ENCODE results near the gene CCDC85B.

CCDC85B gene

DNA sequence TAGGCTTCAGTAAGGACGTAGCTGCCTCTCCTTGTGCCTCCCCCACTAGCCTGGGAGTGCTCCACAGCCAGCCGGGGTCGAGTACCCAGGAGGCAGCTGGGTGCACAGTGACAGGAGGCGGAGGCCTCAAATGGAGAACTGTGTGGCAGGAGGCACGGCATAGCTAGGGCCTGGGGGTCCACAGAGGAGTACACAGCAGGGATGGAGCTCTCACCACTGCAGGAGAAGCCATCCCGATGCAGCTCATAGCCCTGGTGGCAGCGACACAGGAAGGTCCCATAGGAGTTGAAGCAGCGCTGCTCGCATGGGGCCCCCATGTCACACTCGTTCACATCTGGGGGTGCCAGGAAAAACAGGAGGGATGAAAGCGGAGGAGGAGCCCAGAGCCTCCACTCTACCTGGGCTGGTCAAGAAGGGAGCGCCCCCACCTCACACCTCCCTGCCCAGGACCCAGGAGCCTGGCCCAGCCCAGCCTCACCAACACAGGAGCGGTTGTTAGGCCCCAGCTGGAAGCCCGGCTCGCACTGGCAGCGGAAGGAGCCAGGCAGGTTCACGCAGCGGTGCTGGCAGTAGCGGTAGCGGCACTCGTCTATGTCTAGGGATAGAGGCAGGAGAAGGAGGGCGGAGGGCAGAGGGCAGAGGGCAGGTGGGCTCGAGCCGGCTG, 20.7 kb upstream of the CCDC85B start:
- DNase-seq = no peak

GRCh38 chr11:65870307-65870658, 20.2 kb upstream of the CCDC85B start:
- no peak for DNase-seq

GRCh38 chr11:65870706-65871681, 19.5 kb upstream of the CCDC85B start:
- no peak for DNase-seq

DNA sequence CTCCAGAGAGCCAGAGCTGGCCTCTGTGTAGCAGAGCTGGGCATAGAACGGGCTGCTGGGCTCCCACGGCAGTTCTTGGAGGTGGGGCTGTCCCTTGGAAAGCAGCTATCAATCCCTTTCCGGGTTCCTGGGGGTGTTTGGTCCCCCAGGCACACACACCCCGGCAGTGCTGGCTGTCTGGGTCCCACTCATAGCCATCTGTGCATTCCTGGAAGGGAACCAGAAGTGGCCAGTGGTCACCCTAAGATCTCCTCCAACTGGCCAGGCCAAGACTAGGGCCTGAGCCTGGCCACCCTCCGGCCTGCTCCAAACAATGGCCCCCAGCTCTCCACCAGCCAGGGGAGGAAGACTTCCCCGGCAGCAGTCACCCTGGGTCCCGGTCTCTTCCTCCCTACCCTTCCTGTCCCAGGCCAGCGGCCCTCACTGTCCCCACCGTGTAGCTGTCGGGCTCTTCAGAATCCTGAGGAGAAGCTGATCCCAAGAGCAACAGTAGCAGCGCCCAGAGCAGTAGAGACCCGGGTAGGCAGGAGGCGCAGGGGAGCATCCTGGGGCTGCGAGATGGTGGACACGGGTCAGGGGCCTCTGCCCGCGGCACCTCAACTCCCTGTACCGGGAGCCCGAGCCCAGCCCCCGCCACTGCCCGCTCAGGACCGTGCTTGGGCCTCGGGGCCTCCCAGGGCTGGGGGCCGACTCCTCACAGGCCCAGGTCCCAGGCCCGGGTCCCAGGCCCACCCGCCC, 18.5 kb upstream of the CCDC85B start:
- DNase-seq = no peak

GRCh38 chr11:65872586-65873317, 17.7 kb upstream of the CCDC85B start, which contains the start of gene EFEMP2:
TSS of gene EFEMP2 (minus strand) at chr11:65872800. CDS start at chr11:65872354, 446 bp downstream.
- no peak for DNase-seq

GRCh38 chr11:65873318-65874156, 16.9 kb upstream of the CCDC85B start:
- DNase-seq = peak; percentile 97

- peak; percentile 70 for DNase-seq
Observed at GRCh38 chr11:65879617-65880016, 10.9 kb upstream of the CCDC85B start, which contains the start of gene CTSW. TSS of gene CTSW (plus strand) at chr11:65879837. CDS start at chr11:65879855, 18 bp downstream.

DNA sequence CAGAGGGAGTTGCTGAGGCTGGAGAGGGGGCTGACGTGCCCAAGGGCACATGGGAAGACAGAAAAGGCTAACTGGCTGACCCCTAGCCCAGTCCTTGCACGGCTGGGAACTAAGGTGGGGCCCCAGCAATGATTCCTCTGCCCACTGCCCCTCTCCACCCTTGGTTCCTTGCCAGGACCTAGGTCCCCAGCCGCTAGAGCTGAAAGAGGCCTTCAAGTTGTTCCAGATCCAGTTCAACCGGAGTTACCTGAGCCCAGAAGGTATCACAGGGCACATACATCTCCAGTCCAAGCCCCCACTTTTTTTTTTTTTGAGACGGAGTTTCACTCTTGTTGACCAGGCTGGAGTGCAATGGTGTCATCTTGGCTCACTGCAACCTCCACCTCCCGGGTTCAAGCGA, 10.4 kb upstream of the CCDC85B start:
- DNase-seq = no peak

DNA sequence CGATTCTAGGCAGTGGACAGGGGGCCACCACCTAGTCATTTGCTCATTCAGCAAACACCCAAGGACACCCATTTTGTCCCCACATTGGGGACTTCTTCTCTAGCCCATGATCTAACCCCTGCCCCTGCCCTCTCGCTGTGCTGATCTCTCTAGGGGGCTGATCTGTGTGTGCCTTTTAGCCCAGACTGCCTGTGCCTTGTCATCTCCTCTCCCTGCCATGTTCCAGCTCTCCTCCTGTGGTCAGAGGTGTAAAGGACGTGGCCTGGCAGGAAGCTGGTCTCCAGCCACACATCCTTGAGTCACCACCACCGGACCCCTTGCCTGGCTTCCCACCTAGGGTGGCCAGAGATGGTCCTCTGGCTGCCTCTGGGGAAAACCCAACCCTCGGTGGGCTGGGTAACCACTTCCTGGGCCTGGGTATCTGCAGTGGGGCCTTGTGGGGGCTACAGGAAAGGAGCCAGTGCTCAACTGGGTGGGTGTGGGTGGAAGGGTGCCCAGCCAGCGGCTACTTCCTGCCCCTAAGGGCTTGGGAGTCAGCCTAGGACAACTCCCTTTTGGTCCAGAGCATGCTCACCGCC, 9.5 kb upstream of the CCDC85B start:
- DNase-seq = peak; percentile 38

- no peak for DNase-seq
Observed at GRCh38 chr11:65882120-65883057, 8.1 kb upstream of the CCDC85B start.

DNA sequence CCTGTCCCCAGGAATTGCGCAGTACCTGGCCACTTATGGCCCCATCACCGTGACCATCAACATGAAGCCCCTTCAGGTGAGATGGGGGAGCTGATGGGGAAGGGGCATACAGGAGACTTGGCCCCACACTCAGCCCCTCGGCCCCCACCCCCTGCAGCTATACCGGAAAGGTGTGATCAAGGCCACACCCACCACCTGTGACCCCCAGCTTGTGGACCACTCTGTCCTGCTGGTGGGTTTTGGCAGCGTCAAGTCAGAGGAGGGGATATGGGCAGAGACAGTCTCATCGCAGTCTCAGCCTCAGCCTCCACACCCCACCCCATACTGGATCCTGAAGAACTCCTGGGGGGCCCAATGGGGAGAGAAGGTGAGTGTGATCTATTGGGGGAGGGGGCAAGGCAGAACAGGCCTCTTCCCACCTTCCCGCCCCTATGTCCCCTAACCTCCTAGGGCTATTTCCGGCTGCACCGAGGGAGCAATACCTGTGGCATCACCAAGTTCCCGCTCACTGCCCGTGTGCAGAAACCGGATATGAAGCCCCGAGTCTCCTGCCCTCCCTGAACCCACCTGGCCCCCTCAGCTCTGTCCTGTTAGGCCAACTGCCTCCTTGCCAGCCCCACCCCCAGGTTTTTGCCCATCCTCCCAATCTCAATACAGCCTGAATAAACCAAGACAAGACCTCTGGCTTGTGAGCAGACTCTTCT, 7.3 kb upstream of the CCDC85B start:
- no peak for DNase-seq

DNA sequence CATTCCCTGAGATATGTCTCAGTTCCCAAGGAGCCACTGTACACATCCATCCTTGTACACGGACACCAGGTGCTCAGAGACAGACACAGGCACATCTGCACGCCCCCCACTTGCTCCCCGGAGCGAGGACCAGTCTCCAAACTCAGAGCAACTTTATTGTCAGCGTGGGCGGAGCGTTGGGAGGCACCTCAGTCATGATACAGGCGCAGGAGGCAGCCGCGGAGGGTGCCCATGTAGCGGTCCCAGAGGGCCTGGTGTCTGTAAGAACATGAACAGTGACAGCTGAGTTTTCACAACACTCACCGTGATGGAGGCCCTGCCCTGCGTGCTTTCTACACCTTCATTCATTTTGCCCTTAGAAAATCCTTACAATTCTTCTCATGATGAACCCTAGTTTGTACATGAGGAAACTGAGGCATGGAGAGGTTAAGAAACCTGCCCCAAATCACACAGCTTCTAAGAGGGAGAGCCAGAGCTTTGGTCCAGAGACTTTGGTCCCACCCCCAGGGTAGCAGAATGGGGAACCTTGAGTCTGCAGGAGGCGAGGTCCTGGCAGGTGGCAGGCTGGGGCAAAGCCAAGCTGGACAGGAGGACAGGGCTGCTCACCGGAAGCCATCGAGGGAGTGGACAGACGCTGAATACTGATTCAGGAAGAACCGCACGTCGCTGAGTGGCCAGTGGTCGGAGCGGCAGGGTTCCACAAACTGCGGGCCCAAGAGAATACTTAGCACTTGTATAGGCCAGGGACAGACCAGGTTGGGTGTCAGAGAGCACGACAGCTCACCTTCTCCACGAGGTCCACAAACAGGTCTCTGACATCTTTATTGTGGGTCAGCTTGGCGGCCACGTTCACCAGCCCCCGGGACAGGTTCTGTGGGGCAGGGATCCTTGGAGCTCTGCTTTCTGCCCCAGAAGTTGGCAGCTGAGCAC, 6.4 kb upstream of the CCDC85B start:
- no peak for DNase-seq

DNA sequence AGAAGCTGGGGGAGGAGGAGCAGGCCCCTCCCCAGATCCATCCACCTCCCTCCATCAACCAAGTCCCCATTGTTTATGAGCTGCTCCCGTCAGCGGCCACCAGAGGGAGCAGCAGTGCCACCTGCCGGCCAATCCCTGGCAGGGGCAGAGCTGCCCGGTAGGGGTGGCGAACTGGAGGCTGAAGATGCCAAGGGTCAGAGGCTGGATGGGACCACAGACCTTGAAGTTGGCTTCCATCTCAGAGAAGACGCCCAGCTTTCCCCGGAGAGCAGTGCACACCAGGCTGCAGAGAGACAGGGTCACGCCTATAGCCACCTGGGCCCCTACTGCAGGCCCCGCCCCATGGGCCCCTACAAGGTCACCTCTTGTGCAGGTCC, 5.8 kb upstream of the CCDC85B start:
- DNase-seq = peak; percentile 87

GRCh38 chr11:65885231-65885630, 5.2 kb upstream of the CCDC85B start:
- no peak for DNase-seq

- no peak for DNase-seq
Observed at GRCh38 chr11:65885808-65886536, 4.5 kb upstream of the CCDC85B start.

DNA sequence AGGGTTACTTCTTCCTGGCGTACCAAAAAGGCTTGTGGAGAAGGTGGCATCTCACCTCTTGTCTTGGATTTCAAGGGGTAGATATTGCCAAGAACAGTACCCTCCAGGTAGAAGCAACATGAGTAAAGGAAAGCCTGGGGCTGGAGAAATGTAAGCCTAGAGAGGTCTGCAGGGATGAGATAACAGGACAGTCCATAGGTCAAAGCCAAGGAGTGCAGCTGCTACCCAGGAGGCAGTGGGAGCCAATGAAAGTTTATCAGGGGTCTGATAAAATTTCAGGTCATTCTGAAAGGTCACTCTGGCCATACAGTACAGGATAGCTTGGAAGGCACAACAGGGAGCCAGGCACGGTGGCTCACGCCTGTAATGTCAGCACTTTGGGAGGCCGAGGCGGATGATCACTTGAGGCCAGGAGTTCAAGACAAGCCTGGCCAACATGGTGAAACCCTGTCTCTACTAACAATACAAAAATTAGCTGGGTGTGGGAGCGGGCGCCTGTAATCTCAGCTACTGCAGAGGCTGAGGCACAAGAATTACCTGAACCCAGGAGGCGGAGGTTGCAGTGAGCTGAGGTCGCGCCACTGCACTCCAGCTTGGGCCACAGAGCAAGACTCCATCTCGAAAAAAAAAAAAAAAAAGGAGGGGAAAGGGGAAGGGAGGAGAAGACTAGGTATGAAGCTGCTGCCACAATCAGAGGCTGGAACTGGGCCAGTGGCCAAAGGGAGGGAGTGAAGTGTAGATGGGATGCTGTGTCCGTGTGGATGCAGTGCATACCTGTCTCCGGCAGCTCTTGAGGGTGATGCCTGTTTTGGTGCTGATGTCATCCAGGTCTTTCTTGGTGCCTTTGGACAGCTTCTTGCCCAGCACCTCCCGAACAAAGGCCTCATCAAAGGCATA, 3.4 kb upstream of the CCDC85B start:
- DNase-seq = no peak

Data from CD4-positive, alpha-beta T cell treated with Interleukin-21 for 1 hour (primary cell).